PC-9 (cell line): ENCODE measurements around the gene ZC3H14.

Experiments used
- CTCF ChIP-seq: fragments of 200-600 bp; sonication (generic); conservative IDR thresholded peaks from 2 replicates; pipeline ENCODE4 v1.6.1; 2017; ENCODE audit warnings: mixed run types, antibody characterized with exemption, mild to moderate bottlenecking, moderate library complexity
- EZH2 ChIP-seq: fragments of 200-600 bp; sonication (generic); IDR thresholded peaks from 2 replicates; pipeline ENCODE4 v1.8.0; 2017; ENCODE audit warnings: antibody characterized with exemption, low read depth

GRCh38 chr14:88572117-88572516 lies 9.3 kb downstream of the ZC3H14 start:
- no peak for TF ChIP-seq CTCF
- no peak for TF ChIP-seq EZH2
